GM12865 (cell line): ENCODE data around the gene AKAP8.

ENCODE experiments used
- DNase-seq: peaks from one replicate; pipeline ENCODE4 v3.0.0; 2010; ENCODE audit warnings: low read depth
- H3K4me3 ChIP-seq: 2 replicates; pipeline ENCODE4 v1.5.1; 2011; ENCODE audit warnings: mild to moderate bottlenecking, low read depth, low read length, control low read depth
- TF ChIP-seq, protein P1 (sequence below): IDR thresholded peaks from 2 replicates; pipeline ENCODE4 v1.5.1; 2011; ENCODE audit warnings: low read length, control low read depth, low read depth, inconsistent platforms; ENCODE audit not compliant: insufficient read depth; ENCODE audit errors: missing control alignments

The AKAP8 gene

DNA sequence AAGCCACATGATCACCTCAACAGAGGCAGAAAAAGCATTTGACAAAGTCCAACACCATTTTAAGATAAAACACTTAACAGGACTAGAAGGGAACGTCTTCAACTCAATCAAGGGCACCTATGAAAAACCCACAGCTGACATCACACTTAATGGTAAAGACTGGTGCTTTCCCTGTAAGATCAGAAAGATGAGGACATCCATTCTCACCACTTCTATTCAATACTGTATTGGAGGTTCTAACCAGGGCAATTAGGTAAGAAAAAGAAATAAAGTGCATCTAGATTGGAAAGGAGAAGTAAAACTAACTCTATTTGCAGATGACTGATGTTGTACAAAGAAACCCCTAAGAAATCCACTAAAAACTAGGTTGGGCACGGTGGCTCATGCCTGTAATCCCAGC lies 11.2 kb upstream of the AKAP8 start:
- TF ChIP-seq, protein P1, sequence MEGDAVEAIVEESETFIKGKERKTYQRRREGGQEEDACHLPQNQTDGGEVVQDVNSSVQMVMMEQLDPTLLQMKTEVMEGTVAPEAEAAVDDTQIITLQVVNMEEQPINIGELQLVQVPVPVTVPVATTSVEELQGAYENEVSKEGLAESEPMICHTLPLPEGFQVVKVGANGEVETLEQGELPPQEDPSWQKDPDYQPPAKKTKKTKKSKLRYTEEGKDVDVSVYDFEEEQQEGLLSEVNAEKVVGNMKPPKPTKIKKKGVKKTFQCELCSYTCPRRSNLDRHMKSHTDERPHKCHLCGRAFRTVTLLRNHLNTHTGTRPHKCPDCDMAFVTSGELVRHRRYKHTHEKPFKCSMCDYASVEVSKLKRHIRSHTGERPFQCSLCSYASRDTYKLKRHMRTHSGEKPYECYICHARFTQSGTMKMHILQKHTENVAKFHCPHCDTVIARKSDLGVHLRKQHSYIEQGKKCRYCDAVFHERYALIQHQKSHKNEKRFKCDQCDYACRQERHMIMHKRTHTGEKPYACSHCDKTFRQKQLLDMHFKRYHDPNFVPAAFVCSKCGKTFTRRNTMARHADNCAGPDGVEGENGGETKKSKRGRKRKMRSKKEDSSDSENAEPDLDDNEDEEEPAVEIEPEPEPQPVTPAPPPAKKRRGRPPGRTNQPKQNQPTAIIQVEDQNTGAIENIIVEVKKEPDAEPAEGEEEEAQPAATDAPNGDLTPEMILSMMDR: no peak
- no peak for DNase-seq

DNA sequence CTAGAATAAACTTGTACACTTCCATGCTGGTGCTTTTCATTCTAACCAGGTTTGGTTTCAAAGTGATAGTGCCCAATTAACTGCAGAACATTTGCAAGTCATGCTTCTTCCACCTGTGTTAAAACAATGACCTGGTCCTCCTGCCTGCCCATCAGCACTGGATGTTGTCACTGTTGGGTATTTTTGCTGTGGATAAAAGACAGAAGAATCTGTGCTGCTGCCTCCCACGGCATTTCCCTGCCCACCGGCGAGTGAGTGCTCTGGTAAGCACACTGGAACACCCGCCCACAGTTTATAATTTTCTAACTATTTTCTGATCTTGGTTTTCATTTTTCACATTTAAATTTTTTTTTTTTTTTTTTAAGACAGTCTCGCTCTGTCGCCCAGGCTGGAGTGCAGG lies 2.3 kb upstream of the AKAP8 start:
- TF ChIP-seq, protein P1: no peak
- H3K4me3 ChIP-seq: no peak overlapping the region
- no peak for DNase-seq

More for the DNA sequence above, 11.2 kb upstream of the AKAP8 start:
- H3K4me3 ChIP-seq: no peak overlapping the region

DNA sequence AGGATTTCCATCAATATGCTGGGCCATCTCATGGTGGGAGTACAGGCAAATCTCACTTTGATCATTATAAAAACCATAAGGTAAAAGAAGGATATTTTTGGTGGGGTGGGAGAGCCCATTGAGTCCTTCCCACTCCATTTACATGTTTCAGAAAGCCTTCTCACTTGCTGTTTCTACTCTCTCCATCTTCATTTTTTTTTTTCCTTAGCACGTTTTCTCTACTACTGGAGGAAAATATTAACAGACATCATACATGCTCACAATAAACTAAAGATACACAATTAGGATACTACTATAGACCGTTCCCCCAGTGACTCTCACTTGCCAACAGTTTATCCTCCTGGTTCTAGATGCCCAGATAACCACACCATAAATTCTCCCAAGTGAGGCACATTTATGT lies 1.8 kb upstream of the AKAP8 start:
- H3K4me3 ChIP-seq: no peak overlapping the region
- DNase-seq: no peak

DNA sequence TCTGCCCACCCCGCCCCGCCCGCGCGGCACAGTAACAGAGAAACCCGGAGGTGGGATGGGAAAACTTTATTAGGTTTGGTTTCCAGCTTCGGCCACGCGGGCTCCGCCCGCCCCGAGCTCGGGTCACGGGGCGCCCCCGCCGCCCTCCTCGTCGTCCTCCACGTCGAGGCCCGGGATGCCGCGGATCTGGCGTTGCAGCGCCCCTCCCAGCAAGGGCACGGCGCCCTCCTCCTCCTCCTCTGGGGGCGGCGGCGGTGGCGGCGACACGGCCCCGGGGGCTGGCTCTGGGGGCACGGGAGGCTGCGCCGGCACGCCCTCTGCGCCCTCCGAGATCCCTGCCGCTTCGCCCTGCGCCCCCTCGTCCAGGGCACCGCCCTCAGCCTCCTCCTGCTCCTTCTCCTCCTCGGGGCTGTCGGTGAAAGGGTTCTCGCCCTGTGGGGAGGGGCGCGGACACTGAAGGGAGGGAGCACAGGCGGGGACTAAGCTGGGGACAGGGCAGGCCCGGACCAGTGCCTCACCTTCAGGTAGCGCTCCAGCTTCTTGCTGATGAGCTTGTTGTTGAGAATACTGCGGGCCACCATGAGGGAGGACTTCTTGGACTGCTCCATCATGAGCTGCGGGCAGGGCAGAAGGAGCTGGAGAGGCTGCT lies 536 bp upstream of the AKAP8 start:
- peak overlapping the region; percentile 67 for H3K4me3 ChIP-seq
- peak; percentile 74 for DNase-seq
- TF ChIP-seq, protein P1: no peak

More for the DNA sequence above, 1.8 kb upstream of the AKAP8 start:
- TF ChIP-seq, protein P1: no peak

DNA sequence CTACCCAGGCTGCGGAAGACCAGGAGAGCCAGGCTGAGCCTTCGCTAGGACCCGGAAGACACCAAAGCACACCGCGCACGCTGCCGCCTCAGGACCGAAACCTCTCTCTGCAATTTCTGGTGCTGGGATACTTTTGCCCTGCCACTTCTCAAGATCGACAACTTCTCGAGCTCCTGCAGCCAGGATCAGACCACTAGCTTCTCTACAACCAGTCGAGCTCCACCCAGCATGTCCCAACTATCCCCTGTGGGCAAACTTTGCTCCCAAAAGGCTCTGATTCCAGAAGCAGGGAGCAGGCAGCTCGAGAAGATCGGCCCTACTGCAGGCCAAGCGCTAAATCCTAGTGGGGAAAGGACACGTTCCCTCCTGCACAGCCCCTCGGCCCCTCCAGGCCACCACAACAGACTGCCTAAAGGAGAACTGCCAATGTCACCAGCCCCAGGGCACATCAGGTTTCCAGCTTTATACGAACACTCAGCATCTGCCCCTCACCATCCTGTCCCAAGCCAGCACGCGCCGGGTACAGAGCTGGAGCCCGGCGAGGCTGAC lies 979 bp downstream of the AKAP8 start:
- peak overlapping the region; percentile 88 for H3K4me3 ChIP-seq
- TF ChIP-seq, protein P1: no peak
- DNase-seq: peak; percentile 79

DNA sequence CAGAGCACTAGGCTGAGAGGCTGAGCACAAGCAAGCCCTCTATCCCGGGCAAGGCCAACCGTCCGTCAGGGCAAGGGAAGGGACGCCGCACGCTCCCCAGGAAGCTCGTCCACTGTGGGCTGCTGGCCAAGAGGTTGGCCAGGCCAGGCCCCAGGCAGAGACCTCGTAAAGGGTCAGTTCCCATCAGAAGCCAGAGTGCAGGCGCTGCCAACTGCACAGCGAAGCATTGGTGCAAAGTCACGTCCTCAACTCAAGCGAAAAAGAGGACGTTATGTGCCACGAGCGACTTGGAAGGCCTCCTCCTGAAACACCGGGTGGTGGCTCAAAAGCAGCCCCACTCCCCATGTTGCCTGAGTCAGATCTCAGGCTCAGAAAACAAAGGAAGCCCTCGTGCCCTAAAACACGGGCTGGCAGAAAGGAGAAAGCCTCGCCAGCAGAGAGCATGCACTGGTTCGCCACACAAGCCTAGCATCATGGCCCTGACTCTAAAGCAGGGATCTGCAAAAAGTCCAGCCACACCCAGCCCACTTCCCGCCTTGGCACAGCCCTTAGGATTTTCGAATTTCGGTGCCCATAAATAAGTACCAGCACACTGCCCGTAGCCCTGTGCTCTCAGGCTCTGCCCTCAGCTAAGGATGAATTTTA lies 4.7 kb downstream of the AKAP8 start:
- DNase-seq: no peak
- H3K4me3 ChIP-seq: no peak overlapping the region
- TF ChIP-seq, protein P1: no peak
